ENCODE data around the gene PWWP2B.

DNA sequence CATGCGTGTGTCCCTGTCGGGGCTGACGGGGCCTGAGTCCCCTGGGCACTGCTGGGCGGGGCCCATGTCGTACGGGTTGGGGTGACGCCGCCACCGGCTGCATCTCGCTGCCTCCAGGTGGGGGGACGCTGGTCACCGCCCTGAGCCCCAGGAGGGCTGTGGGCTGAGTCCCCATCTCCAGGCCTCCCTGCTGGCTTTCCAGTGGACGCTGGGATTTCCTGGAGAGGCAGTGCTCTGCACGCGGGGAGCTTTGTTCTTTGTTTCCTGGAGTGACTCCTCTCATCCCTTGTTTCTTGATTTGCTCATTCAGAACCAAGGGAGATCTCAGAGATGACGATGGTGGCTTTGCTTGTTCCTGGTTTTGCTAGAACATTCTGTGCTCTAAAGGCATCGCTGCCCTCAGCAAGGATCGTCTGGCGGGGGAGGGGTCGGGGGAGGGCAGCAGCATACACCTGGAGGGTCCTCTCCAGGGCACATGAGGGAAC is 21.0 kb downstream of the PWWP2B start:
- TF ChIP-seq CTCF (IDR thresholded peaks at IDR 0.05; ENCODE audit: extremely low read depth in 1 of 2, insufficient read depth in 1 of 2, low read depth in 1 of 2, low read length in 2 of 2) (no peak), EZH2 (IDR thresholded peaks at IDR 0.05; ENCODE audit: borderline replicate concordance, low read depth, low read length, severe bottlenecking) (no peak), POLR2AphosphoS5 (IDR thresholded peaks at IDR 0.05; ENCODE audit: insufficient read depth, low read depth, low read length) (no peak), POLR2A (IDR thresholded peaks at IDR 0.05; ENCODE audit: low read depth, low read length) (no peak), GATA2 (IDR thresholded peaks at IDR 0.05; ENCODE audit: insufficient read depth, insufficient read length, low read depth, low read length) (no peak), MYC (IDR thresholded peaks at IDR 0.05; ENCODE audit: low read depth, low read length) (no peak)
- TF ChIP-seq, protein P1, sequence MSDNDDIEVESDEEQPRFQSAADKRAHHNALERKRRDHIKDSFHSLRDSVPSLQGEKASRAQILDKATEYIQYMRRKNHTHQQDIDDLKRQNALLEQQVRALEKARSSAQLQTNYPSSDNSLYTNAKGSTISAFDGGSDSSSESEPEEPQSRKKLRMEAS (IDR thresholded peaks at IDR 0.05; ENCODE audit: insufficient read depth, insufficient read length), result no peak
